Activated CD8-positive, alpha-beta T cell treated with anti-CD3 and anti-CD28 coated beads, Interleukin-2, amount 10 ng/mL, durations not matched to agents 7 days and 5 days (primary cell): ENCODE results near the gene KRI1. TPM values are rescaled to one million over a fixed set of nuclear protein-coding genes. Genes with fewer than 3 reads are reported as not detected.

Experiments
- ATAC-seq: fragments of 150-1000 bp; cut with Tn5 transposase; one replicate; pipeline ENCODE4 v1.10.0; 2021; ENCODE audit warnings: moderate library complexity
- CTCF ChIA-PET: fragments of 350-600 bp; sonication (Branson Sonifier 250); formaldehyde crosslinking; loops from one replicate; lab custom pipeline; 2021; ENCODE audit warnings: antibody characterized with exemption; lab: Charles Lee
- POLR2A ChIA-PET: fragments of 350-600 bp; sonication (Branson Sonifier 250); formaldehyde crosslinking; loops from one replicate; lab custom pipeline; 2021; ENCODE audit warnings: antibody characterized with exemption; lab: Charles Lee
- DNase-seq: peaks from one replicate; pipeline ENCODE4 v3.0.0-alpha.2; 2020
- H3K27ac Mint-ChIP-seq: one replicate; pipeline ENCODE4 v1.8.0; 2021; ENCODE audit warnings: mild to moderate bottlenecking, mixed read lengths
- H3K27me3 Mint-ChIP-seq: one replicate; pipeline ENCODE4 v1.8.0; 2021; ENCODE audit warnings: low read depth, mixed read lengths
- H3K36me3 Mint-ChIP-seq: one replicate; pipeline ENCODE4 v1.8.0; 2021; ENCODE audit warnings: low read depth, mixed read lengths
- H3K4me1 Mint-ChIP-seq: one replicate; pipeline ENCODE4 v1.8.0; 2021; ENCODE audit warnings: low read depth, mixed read lengths
- H3K4me3 Mint-ChIP-seq: one replicate; pipeline ENCODE4 v1.8.0; 2021; ENCODE audit warnings: mild to moderate bottlenecking, mixed read lengths
- H3K9me3 Mint-ChIP-seq: one replicate; pipeline ENCODE4 v1.8.0; 2022; ENCODE audit warnings: mixed read lengths; ENCODE audit not compliant: insufficient read depth
- total RNA-seq, 2 experiments: library from RNA; stranded (reverse); gene quantifications; one replicate each; pipeline ENCODE4 v1.2.3, GENCODE V29; 2021

The KRI1 gene
- total RNA-seq, 2 experiments from 2014 or later = 64.0 to 72.8 TPM

DNA sequence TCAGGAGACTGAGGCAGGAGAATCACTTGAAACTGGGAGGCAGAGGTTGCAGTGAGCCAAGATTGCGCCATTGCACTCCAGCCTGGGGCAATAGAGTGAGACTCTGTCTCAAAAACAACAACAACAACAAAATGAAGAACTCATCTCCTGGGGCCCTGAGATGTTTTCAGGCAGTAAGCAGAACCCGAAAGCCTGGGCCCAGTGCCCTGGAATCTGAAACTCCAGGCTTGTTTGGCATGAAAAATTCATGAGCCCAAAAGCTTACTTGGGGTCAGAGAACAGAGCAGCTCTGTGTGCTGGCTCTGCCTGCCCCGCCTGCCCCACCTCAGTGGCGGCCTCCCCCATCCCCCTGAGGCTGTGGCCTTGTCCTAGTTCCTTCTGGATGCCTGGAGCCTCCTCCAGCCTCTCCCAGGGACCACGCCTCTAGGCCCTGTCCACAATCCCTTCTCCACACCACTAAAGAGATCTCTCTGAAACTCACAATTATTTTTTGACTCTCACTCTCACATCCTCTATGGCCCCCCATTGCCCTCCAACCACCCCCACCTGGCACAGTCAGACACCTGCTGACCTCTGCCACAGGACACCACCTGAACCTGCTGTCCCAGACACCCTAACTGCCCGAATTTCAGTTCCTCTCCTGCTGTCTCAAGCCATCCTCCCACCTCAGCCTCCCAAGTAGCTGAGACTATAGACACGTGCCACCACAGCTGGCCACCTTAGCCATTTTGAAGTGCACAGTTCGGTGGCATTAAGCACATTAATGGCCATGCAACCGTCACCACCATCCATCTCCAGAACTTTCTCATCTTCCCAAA lies 28.2 kb upstream of the KRI1 start:
- H3K4me3 Mint-ChIP-seq = no peak overlapping the region
- ChIA-PET POLR2A (interaction anchor here (1.0 to 1.1 kb wide), 2 partner anchors 8 to 11 kb away, joined by 3 read pairs; no protein-coding TSS in a partner anchor), CTCF (interaction anchor here (4.5 kb wide), 1 partner anchor 13 kb away, joined by 37 read pairs; no protein-coding TSS in a partner anchor)
- DNase-seq (no peak), ATAC-seq (no peak)
- H3K4me1 Mint-ChIP-seq = peaks cover 25% of the 10 kb centered on the region
- no peaks in the 10 kb centered on the region for H3K36me3 Mint-ChIP-seq
- peak overlapping the region; percentile 76 for H3K27ac Mint-ChIP-seq
- H3K9me3 Mint-ChIP-seq = no peaks in the 10 kb centered on the region
- peaks cover 2% of the 10 kb centered on the region for H3K27me3 Mint-ChIP-seq

GRCh38 chr19:10593148-10593547 lies 27.3 kb upstream of the KRI1 start:
- POLR2A ChIA-PET = interaction anchor here (1.1 kb wide), 1 partner anchor 11 kb away, joined by 3 read pairs; no protein-coding TSS in a partner anchor
- DNase-seq = no peak
- H3K27me3 Mint-ChIP-seq = peaks cover 2% of the 10 kb centered on the region
- no peaks in the 10 kb centered on the region for H3K9me3 Mint-ChIP-seq
- H3K4me3 Mint-ChIP-seq = no peak overlapping the region
- H3K4me1 Mint-ChIP-seq = peaks cover 22% of the 10 kb centered on the region
- H3K27ac Mint-ChIP-seq = no peak overlapping the region
- no peak for ATAC-seq
- no peaks in the 10 kb centered on the region for H3K36me3 Mint-ChIP-seq
- CTCF ChIA-PET = interaction anchor here (1.6 to 1.9 kb wide), 2 partner anchors 12 to 51 kb away, joined by 9 to 10 read pairs; no protein-coding TSS in a partner anchor

- peaks cover 22% of the 10 kb centered on the region for H3K4me1 Mint-ChIP-seq
- no peaks in the 10 kb centered on the region for H3K9me3 Mint-ChIP-seq
- no peak overlapping the region for H3K4me3 Mint-ChIP-seq
- peaks cover 14% of the 10 kb centered on the region for H3K27me3 Mint-ChIP-seq
- ATAC-seq = no peak
- DNase-seq = no peak
- H3K36me3 Mint-ChIP-seq = no peaks in the 10 kb centered on the region
- CTCF ChIA-PET = interaction anchor here (1.4 kb wide), 1 partner anchor 57 kb away, joined by 4 read pairs; no protein-coding TSS in a partner anchor
- no peak overlapping the region for H3K27ac Mint-ChIP-seq
- POLR2A ChIA-PET = interaction anchor here (1.5 kb wide), 1 partner anchor 16 kb away, joined by 4 read pairs; no protein-coding TSS in a partner anchor
Measured at GRCh38 chr19:10587839-10588150, 22.0 kb upstream of the KRI1 start.

GRCh38 chr19:10587022-10587838 lies 21.4 kb upstream of the KRI1 start, which contains the start of gene AP1M2:
Gene AP1M2 (minus strand): TSS chr19:10587312. CDS start chr19:10587231, 81 bp downstream.
- peaks cover 22% of the 10 kb centered on the region for H3K4me1 Mint-ChIP-seq
- H3K27ac Mint-ChIP-seq = no peak within 1 kb of the TSS
- H3K4me3 Mint-ChIP-seq = no peak within 1 kb of the TSS
- POLR2A ChIA-PET = no interaction called here
- no peaks in the 10 kb centered on the region for H3K36me3 Mint-ChIP-seq
- CTCF ChIA-PET = no interaction called here
- H3K9me3 Mint-ChIP-seq = no peaks in the 10 kb centered on the region
- no peak for ATAC-seq
- no peak for DNase-seq
- peaks cover 14% of the 10 kb centered on the region for H3K27me3 Mint-ChIP-seq

DNA sequence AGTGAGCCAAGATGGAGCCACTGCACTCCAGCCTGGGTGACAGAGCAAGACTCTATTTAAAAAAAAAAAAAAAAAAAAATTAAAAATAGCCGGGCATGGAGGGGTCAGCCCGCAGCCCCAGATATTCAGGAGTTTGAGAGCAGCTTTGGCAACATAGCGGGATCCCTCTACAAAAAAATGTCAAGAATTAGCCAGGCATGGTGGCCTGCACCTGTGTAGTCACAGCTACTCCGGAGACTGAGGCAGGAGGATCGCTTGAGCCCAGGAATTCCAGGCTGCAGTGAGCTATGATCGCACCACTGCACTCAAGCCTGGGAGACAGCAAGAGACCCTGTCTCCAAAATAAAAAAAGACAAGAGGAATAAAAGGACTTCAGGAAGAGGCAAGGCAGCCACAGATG lies 20.6 kb upstream of the KRI1 start:
- CTCF ChIA-PET = interaction anchor here (8.8 kb wide), 1 partner anchor 61 kb away, joined by 421 read pairs; no protein-coding TSS in a partner anchor
- Mint-ChIP-seq H3K4me1 (peaks cover 25% of the 10 kb centered on the region), H3K9me3 (no peaks in the 10 kb centered on the region), H3K36me3 (no peaks in the 10 kb centered on the region), H3K27me3 (peaks cover 14% of the 10 kb centered on the region), H3K4me3 (no peak overlapping the region), H3K27ac (no peak overlapping the region)
- POLR2A ChIA-PET = interaction anchor here (0.8 to 0.9 kb wide), 2 partner anchors 15 to 18 kb away, joined by 3 read pairs; no protein-coding TSS in a partner anchor
- DNase-seq = no peak
- no peak for ATAC-seq

GRCh38 chr19:10583036-10583776 lies 17.4 kb upstream of the KRI1 start:
- DNase-seq = no peak
- CTCF ChIA-PET = interaction anchor here (0.7 to 8.8 kb wide), 10 partner anchors 12 to 281 kb away, joined by 3 to 421 read pairs (median 32); partner anchors contain the start of gene QTRT1
- no peak overlapping the region for H3K4me3 Mint-ChIP-seq
- ATAC-seq = no peak
- POLR2A ChIA-PET = interaction anchor here (1.4 kb wide), 1 partner anchor 20 kb away, joined by 4 read pairs; no protein-coding TSS in a partner anchor
- peaks cover 11% of the 10 kb centered on the region for H3K27me3 Mint-ChIP-seq
- H3K4me1 Mint-ChIP-seq = peaks cover 31% of the 10 kb centered on the region
- no peaks in the 10 kb centered on the region for H3K9me3 Mint-ChIP-seq
- no peak overlapping the region for H3K27ac Mint-ChIP-seq
- no peaks in the 10 kb centered on the region for H3K36me3 Mint-ChIP-seq

- Mint-ChIP-seq H3K27ac (no peak overlapping the region), H3K4me3 (no peak overlapping the region), H3K27me3 (peaks cover 5% of the 10 kb centered on the region), H3K36me3 (no peaks in the 10 kb centered on the region), H3K4me1 (peaks cover 29% of the 10 kb centered on the region), H3K9me3 (no peaks in the 10 kb centered on the region)
- ChIA-PET POLR2A (interaction anchor here (1.5 to 3.5 kb wide), 4 partner anchors 21 to 119 kb away, joined by 5 to 22 read pairs (median 14); partner anchors contain the start of gene QTRT1), CTCF (interaction anchor here (0.7 to 8.8 kb wide), 26 partner anchors 9 to 282 kb away, joined by 3 to 421 read pairs (median 7); partner anchors contain the start of genes CDKN2D, QTRT1 and SLC44A2)
- ATAC-seq (no peak), DNase-seq (no peak)
Measured at GRCh38 chr19:10582091-10582490, 16.3 kb upstream of the KRI1 start.

DNA sequence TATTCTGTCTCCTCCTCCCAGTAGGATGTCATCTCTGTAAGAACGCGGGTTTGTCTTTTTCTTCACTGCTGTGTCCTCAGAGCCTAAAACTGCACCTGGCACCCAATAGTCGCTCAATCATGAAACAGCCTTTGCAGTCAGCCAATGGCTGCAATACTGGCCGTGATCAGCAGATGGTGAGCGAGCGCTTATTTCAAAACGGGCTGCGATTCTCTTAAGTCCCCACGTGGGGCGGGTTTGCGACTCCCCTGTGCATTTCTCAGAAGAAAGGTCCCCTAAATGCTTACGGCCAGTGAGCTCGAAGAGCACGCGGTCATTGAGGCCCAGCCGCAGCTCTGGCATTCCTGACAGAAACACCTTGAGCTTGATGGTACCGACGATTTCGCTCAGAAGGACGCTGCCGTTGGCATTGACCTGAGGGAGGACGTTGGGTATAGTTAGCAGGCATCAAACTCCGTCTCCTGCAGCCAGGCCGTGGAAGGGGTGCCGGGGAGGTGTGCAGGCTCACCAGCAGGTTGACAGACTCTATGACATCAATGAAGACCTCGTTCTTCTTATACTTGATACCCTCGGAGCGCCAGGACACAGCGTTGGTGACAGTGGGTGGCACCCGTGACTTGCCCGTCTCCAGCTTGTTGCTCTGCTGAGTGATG lies 15.3 kb upstream of the KRI1 start:
- DNase-seq = peak; percentile 95
- Mint-ChIP-seq H3K9me3 (no peaks in the 10 kb centered on the region), H3K36me3 (no peaks in the 10 kb centered on the region), H3K4me3 (no peak overlapping the region), H3K27me3 (no peaks in the 10 kb centered on the region), H3K4me1 (peaks cover 32% of the 10 kb centered on the region), H3K27ac (no peak overlapping the region)
- ChIA-PET POLR2A (interaction anchor here (1.0 to 3.5 kb wide), 6 partner anchors 14 to 120 kb away, joined by 3 to 22 read pairs (median 6); partner anchors contain the start of gene QTRT1), CTCF (interaction anchor here (0.7 to 8.8 kb wide), 45 partner anchors 8 to 190 kb away, joined by 3 to 421 read pairs (median 5); partner anchors contain the start of genes CDKN2D, DNM2, KEAP1 and KRI1)
- peak; percentile 92 for ATAC-seq

- Mint-ChIP-seq H3K4me1 (peaks cover 31% of the 10 kb centered on the region), H3K27me3 (no peaks in the 10 kb centered on the region), H3K27ac (no peak overlapping the region), H3K4me3 (no peak overlapping the region), H3K36me3 (no peaks in the 10 kb centered on the region), H3K9me3 (no peaks in the 10 kb centered on the region)
- POLR2A ChIA-PET = no interaction called here
- ATAC-seq = no peak
- DNase-seq = no peak
- CTCF ChIA-PET = interaction anchor here (5.4 to 8.8 kb wide), 2 partner anchors 69 to 123 kb away, joined by 135 to 421 read pairs; partner anchors contain the start of gene QTRT1
Measured at GRCh38 chr19:10577951-10578350, 12.1 kb upstream of the KRI1 start.

GRCh38 chr19:10575011-10575716 lies 9.4 kb upstream of the KRI1 start:
- ATAC-seq = no peak
- ChIA-PET CTCF (interaction anchor here (1.1 to 2.8 kb wide), 5 partner anchors 34 to 172 kb away, joined by 3 to 12 read pairs (median 5); partner anchors contain the start of gene CDC37), POLR2A (interaction anchor here (0.7 to 1.5 kb wide), 2 partner anchors 77 to 126 kb away, joined by 3 read pairs; partner anchors contain the start of gene QTRT1)
- H3K9me3 Mint-ChIP-seq = no peaks in the 10 kb centered on the region
- no peaks in the 10 kb centered on the region for H3K36me3 Mint-ChIP-seq
- no peaks in the 10 kb centered on the region for H3K27me3 Mint-ChIP-seq
- peak overlapping the region; percentile 70 for H3K27ac Mint-ChIP-seq
- DNase-seq = peak; percentile 34
- H3K4me1 Mint-ChIP-seq = peaks cover 32% of the 10 kb centered on the region
- H3K4me3 Mint-ChIP-seq = no peak overlapping the region
